KOPT-K1 (cell line): ENCODE measurements around the gene DHX15.
"Not testable (repeated sequence)": the region's sequence is repeated elsewhere in the genome, so short reads cannot be mapped to it uniquely, and the experiment has no call there.

Source experiments
- H3K27ac ChIP-seq: fragments of 200-600 bp; sonication (generic); 2 replicates; pipeline ENCODE4 v1.5.1; 2016; ENCODE audit warnings: antibody characterized with exemption, mild to moderate bottlenecking, low read depth, low read length; ENCODE audit not compliant: poor library complexity, severe bottlenecking
- H3K36me3 ChIP-seq: fragments of 200-600 bp; sonication (generic); 2 replicates; pipeline ENCODE4 v1.5.1; 2017; ENCODE audit warnings: antibody characterized with exemption, mild to moderate bottlenecking, low read length, moderate library complexity; ENCODE audit not compliant: insufficient read depth
- H3K9me3 ChIP-seq: fragments of 200-600 bp; sonication (generic); 2 replicates; pipeline ENCODE4 v1.5.1; 2017; ENCODE audit warnings: antibody characterized with exemption, low read length, mild to moderate bottlenecking; ENCODE audit not compliant: insufficient read depth, poor library complexity, severe bottlenecking

Gene DHX15

DNA sequence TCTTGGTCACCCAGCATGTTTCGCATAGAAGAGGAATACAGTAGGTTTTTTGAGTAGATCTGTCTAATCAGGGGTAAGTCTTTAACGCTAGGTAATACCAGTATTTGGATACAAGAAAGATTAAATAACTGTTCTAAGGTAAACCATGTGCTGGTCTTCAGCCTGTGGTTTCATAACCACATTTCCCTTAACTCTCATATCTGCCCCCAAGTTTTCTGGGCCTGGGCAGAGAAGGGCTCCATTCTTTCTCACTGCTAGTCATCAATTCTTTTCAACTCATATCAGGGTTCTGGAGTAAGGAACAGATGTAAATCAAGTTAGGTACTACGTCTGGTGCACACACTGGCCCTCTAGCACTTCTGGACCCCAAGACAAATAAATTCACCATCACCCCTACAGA lies 49.0 kb downstream of the DHX15 start:
- H3K9me3 ChIP-seq = no peaks in the 10 kb centered on the region
- peaks cover 100% of the 10 kb centered on the region for H3K36me3 ChIP-seq
- H3K27ac ChIP-seq = no peak overlapping the region

DNA sequence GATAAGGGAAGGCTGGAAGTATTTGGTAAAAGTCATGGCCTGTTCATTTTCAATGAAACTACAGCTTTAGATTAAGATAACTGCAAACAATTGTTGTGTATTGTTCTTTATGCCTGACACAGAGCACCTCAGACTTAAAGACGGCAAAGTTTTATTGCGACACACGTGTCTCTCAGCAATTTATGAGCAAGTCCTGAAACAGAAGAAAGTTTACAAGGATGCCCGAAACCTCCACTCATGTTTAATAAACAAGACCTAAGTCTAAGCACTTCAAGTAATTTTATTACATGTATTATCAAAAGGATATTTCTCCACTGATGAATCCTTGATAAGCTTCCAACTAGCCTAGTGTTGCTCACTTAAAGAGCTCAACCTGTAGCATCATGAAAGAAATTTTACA lies 51.0 kb downstream of the DHX15 start:
- Histone ChIP-seq H3K36me3 (peaks cover 100% of the 10 kb centered on the region), H3K27ac (no peak overlapping the region), H3K9me3 (no peaks in the 10 kb centered on the region)

DNA sequence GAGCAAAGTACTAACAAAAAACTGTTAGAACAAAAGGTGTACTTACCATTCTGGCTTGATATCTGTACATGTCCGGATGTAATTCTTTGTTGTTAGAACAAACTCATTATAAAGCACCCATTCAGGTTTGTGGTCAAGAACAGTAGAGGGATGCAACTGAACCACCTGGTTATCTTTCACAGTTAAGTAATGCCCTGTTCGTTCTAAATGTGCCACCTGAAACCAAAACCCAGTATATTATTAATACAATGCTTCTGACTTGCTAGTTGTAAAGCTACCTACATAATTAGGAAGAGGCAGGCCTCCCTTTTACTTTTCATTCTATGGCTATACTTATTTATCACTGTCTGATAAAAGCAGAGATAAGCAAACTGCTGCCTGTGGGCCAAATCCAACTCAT lies 54.8 kb downstream of the DHX15 start:
- Histone ChIP-seq H3K36me3 (peaks cover 100% of the 10 kb centered on the region), H3K27ac (no peak overlapping the region), H3K9me3 (no peaks in the 10 kb centered on the region)

DNA sequence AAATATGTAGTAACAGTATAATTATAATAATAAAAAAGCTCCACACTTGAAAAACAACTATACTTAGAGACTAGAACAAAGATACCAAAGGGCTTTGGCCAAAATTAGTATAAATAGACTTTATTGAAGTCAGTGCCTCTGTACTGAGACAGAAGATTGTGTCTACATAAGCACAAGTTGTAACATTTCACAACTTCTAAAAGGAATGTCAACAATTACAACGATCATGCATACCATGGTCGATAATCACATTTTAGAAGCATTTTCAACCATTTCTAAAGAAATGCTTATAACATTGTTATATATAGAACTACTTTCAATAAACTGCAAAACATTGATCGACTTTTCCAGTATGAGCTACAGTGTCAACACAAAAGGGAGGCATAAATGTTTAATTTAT lies 57.0 kb downstream of the DHX15 start:
- Histone ChIP-seq H3K36me3 (peaks cover 100% of the 10 kb centered on the region), H3K9me3 (no peaks in the 10 kb centered on the region), H3K27ac (no peak overlapping the region)

DNA sequence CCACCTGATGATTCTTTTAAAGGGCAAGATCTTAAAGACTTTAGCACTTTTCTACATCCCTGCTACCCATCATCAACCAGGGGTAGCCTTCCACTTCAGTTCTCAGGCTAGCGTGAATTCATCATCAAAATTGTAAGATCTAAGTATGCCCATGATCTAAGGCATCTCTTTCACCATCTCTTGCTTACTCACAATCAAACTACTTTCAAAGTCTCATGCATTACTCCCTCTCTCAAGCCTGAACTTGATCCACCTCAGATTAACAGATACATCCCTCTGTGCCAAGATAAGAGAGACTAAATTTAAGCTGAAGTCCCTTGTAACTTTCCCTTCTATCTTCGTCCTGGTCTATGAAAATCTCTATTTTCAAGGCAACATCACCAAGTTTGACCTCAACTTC lies 62.8 kb downstream of the DHX15 start:
- H3K36me3 ChIP-seq = peaks cover 99% of the 10 kb centered on the region
- H3K27ac ChIP-seq = no peak overlapping the region
- no peaks in the 10 kb centered on the region for H3K9me3 ChIP-seq

DNA sequence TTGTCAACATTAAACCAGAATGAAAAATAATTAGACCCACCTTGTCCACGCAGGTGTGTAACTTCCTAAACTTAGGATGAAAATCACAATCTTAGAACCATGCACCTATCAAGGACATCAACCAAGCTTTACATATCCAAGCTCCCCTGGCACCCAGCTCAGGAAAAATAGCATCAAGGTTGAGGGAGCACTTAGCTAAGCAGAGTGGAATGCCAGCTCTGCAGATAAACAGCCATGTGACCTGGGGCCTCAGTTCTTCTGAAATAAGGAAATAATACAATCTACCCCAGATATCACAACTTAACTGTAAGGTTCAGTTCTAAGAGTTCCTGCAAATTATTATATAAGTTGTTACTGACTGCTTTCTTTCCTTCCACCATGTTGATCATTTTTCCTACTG lies 64.7 kb downstream of the DHX15 start:
- Histone ChIP-seq H3K27ac (no peak overlapping the region), H3K36me3 (peaks cover 94% of the 10 kb centered on the region), H3K9me3 (no peaks in the 10 kb centered on the region)

DNA sequence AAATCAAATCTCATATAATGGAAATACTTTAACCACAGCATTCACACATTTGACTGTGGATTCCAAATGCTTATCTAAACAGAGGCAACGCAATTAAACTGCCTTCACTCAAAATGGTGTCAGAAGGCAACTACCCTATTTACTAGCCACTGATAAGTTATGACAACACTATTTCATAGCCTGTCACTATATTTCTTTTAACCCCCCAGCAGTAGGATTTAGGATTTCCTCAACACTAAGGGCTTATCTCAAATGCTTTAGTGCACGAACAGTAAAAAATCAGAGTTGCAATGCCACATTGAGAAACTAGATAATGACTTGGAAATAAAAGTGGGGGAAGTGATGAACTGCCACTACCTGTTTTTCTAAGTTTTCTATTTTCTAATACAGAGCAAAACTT lies 66.7 kb downstream of the DHX15 start:
- H3K36me3 ChIP-seq = peaks cover 92% of the 10 kb centered on the region
- no peak overlapping the region for H3K27ac ChIP-seq
- H3K9me3 ChIP-seq = no peaks in the 10 kb centered on the region

DNA sequence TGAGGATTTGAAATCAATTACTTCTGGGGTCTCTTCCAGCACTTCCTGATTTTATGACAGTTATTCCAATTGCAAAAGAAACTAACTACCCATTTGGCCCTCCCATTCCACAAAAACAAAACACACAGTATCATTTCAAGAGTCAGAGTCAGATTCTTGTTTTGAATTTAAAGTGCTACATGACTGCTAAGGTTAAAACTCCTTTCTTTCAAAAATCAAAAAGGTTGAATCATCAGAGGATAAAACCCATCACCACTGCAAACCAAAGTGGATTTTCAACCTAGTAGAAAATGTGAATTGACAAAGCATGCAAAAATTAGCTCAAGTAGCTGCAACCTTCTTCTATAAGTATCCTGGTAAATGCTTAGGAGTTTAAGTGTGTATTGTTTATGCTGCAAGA lies 67.4 kb downstream of the DHX15 start:
- Histone ChIP-seq H3K27ac (no peak overlapping the region), H3K36me3 (peaks cover 86% of the 10 kb centered on the region)

DNA sequence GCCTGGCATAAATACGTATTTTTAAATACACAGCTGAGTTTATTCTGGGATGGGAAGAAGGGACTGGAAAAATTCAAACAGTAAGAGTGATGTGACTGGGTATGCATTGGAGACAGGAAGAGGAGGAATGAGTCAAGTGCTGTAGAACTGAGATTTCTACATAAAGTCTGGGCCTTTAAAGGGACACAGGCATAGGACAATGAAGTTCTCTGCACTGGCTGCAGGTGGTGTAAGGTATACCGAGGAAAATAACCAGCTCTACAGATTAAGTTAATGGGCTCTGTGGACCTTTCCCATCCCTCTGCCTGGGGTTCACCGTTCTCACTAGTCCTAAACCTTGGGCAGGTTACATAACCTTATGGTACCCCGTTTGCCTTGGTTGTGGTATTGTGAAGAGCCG lies 68.7 kb downstream of the DHX15 start:
- Histone ChIP-seq H3K9me3 (no peaks in the 10 kb centered on the region), H3K27ac (no peak overlapping the region), H3K36me3 (peaks cover 81% of the 10 kb centered on the region)

More for the DNA sequence above, 67.4 kb downstream of the DHX15 start:
- no peaks in the 10 kb centered on the region for H3K9me3 ChIP-seq

DNA sequence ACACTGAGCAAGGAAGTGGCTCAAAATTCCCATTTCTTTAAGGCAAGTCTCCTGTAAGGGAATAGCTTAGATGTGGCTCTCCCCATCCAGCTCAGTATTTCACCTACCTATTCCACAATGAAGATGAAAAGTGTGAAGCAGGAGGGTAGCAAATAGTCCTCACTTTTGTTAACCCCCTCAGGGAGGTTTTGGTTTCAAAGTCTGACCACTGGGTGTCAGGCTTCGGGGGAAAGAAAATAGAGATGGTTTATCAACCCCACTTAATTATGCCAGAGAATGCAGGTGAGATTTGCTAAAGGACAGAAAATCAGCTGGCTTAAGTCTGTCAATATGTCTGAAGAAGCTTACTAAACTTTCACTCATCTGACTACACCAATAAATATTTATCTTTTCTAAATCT lies 69.5 kb downstream of the DHX15 start:
- Histone ChIP-seq H3K36me3 (peaks cover 77% of the 10 kb centered on the region), H3K27ac (no peak overlapping the region), H3K9me3 (no peaks in the 10 kb centered on the region)

DNA sequence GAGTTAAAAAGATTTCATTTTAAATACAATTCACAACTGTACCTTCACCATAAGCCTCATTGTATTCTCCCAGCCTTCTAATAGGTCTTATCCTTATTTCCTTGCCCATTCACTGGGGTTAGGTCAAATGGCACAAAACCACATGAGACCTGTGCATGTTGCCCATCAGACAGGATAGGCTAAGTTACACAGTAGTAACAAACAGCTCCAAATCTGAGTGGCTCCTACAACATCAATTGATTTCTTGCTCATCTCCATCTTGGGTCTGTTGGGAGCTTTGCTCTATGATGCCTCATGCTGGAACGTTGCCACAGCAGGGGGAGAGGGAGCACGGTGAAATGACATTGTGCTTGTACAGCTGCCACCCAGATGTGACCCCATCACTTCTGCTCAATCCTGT lies 70.6 kb downstream of the DHX15 start:
- Histone ChIP-seq H3K36me3 (peaks cover 76% of the 10 kb centered on the region), H3K9me3 (no peaks in the 10 kb centered on the region), H3K27ac (no peak overlapping the region)

DNA sequence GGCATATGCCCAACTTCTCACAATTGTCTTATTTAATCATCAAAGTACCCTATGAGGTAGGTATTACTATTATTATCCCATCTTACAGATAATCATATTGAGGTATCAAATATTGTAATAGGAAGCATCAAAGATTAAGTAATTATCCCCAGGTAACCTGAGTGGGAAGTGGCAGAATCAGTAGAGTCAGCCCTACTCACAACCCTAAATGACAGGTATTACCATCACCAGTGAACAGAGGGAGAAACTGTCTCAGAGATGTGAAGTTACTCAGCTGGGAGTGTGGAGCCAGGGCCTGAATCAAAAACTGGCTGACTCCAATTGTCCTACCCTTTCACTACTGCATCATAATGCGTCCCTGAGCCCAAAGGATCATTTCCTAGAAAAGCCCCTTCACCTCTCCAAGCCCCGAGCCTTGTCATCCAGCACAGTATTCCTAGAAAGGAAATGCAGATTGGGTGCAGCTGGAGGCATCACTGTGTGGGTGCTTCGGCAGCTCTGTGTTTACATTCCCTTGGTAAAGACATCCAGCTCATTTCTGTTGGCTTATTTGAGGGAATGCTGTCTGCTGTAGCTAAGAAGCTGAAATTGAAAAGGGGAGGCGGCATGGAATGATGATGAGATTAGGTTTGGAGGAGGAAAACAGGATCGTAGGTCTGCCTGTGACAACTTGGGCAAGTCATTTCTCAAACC lies 72.8 kb downstream of the DHX15 start:
- no peak overlapping the region for H3K27ac ChIP-seq
- no peaks in the 10 kb centered on the region for H3K9me3 ChIP-seq
- H3K36me3 ChIP-seq = peaks cover 57% of the 10 kb centered on the region

DNA sequence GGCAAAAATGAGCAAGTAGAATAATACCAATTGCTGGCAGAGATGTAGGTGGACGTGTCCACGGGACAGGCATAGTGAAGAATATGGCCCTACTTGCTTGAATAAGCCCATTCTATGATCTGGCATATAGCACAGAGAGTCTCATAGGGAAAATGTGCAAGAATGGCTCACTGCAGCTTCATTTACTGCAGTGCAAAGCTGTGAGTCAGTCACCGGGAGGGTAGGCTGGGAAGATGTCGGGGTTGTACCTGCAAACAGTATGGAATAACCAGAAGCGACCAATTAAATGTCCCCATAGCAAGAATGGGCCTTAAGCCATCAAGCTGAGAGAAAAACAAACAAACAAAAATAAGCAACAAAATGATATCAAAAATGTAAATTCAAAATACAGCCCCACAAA lies 74.3 kb downstream of the DHX15 start:
- H3K27ac ChIP-seq = no peak overlapping the region
- peaks cover 47% of the 10 kb centered on the region for H3K36me3 ChIP-seq
- H3K9me3 ChIP-seq = no peaks in the 10 kb centered on the region

DNA sequence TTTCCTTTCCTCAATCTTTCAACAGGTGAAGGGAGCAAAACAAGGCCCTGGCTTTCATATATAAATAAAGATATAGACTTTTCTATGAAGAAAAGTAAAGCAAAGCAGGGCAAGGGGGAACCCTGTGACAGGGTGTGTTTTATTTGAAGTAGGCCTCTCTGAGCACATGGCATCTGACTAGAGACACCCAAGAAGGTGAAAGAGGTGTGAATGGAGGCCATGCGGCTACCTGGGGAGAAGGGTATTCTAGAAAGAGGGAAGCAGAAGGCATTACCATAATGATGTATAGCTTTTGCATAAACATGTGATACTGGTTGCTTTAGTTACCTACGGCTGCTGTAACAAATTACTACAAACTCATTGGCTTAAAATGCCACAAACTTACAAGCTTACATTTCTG lies 75.8 kb downstream of the DHX15 start:
- Histone ChIP-seq H3K27ac (no peak overlapping the region), H3K36me3 (peaks cover 31% of the 10 kb centered on the region), H3K9me3 (no peaks in the 10 kb centered on the region)

DNA sequence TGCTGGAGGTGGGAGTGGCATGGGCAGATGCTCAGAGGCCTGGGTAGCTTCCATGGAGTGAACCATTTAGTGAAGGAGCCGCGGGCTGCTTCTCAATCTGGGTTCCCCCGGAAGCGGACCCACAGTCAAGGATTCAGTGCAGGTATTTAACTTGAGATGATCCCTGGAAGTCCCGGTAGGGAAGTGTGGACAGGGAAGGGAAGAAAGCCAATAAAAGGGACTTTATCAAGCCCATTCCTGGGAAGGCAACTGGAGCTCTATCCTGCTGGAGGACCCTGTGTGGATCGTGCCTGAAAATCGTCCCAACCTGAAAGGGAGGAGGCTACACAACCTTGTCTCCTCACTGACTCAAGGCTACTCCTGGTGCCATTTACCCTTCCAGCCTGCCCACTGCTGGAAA lies 76.9 kb downstream of the DHX15 start:
- Histone ChIP-seq H3K27ac (no peak overlapping the region), H3K9me3 (no peaks in the 10 kb centered on the region), H3K36me3 (peaks cover 25% of the 10 kb centered on the region)

DNA sequence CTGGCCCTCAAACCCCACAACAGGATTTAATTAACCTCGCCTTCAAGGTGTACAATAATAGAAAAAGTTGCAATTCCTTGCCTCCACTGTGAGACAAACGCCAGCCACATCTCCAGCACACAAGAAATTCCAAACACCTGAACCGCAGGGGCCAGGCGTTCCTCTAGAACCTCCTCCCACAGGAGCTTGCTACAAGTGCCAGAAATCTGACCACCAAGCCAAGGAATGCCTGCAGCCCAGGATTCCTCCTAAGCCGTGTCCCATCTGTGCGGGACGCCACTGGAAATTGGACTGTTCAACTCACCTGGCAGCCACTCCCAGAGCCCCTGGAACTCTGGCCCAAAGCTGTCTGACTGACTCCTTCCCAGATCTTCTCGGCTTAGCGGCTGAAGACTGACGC lies 81.3 kb downstream of the DHX15 start:
- H3K27ac ChIP-seq, H3K9me3 ChIP-seq, H3K36me3 ChIP-seq: not testable (repeated sequence)
